H1 (cell line): Measurements from ENCODE around the gene CUL2. TPM values are rescaled to one million over a fixed set of nuclear protein-coding genes. Genes with fewer than 3 reads are reported as not detected.

ENCODE experiments used
- CTCF ChIA-PET: fragments of 300-600 bp; sonication (Branson Sonifier 250); formaldehyde crosslinking; loops from one replicate; lab custom pipeline; 2021; ENCODE audit not compliant: partially characterized antibody; lab: Charles Lee
- POLR2A ChIA-PET: fragments of 300-600 bp; sonication (Branson Sonifier 250); formaldehyde crosslinking; loops from one replicate; lab custom pipeline; 2021; ENCODE audit warnings: inconsistent platforms; ENCODE audit not compliant: partially characterized antibody; lab: Charles Lee
- DNase-seq, 2 experiments: peaks; one replicate each; pipeline versions ENCODE4 v3.0.0 to v3.0.0-alpha.2; 2010 to 2022; ENCODE audit warnings: low spot score in 2 of 2, low read depth in 1 of 2, mixed read lengths in 1 of 2
- FAIRE-seq: peaks from 2 replicates; lab custom pipeline; 2011; peaks lifted over from hg19 to GRCh38; lab: Jason Lieb, UNC
- H2AFZ ChIP-seq: 2 replicates; pipeline ENCODE4 v1.8.1; 2012; ENCODE audit warnings: low read length, inconsistent platforms
- H2AK5ac ChIP-seq: 2 replicates; pipeline ENCODE4 v1.6.1; 2013; ENCODE audit warnings: low read depth, low read length
- H2BK120ac ChIP-seq: replicated peaks from 2 replicates; pipeline ENCODE3; 2013; ENCODE audit warnings: low read depth, low read length, inconsistent platforms
- H2BK12ac ChIP-seq: 2 replicates; pipeline ENCODE4 v1.6.1; 2013; ENCODE audit warnings: low read depth, low read length
- H2BK15ac ChIP-seq: 2 replicates; pipeline ENCODE4 v1.6.1; 2013; ENCODE audit warnings: low read length
- H2BK20ac ChIP-seq: 2 replicates; pipeline ENCODE4 v1.6.1; 2013; ENCODE audit warnings: low read length
- H2BK5ac ChIP-seq: 2 replicates; pipeline ENCODE4 v1.6.1; 2013; ENCODE audit warnings: low read depth, low read length
- H3K14ac ChIP-seq: 2 replicates; pipeline ENCODE4 v1.6.1; 2013; ENCODE audit warnings: inconsistent platforms; ENCODE audit not compliant: insufficient read length
- H3K18ac ChIP-seq: 2 replicates; pipeline ENCODE4 v1.6.1; 2013; ENCODE audit warnings: low read length; ENCODE audit errors: extremely low read depth
- H3K23ac ChIP-seq: 2 replicates; pipeline ENCODE4 v1.6.1; 2013; ENCODE audit warnings: inconsistent platforms; ENCODE audit not compliant: insufficient read length
- H3K23me2 ChIP-seq: 2 replicates; pipeline ENCODE4 v1.6.1; 2013; ENCODE audit warnings: low read depth, low read length
- H3K27ac ChIP-seq: 2 replicates; pipeline ENCODE4 v1.6.1; 2011; ENCODE audit warnings: low read depth, low read length, inconsistent platforms
- H3K27me3 ChIP-seq, 4 experiments: replicated peaks in 1 of 4; 1 replicate in 1 of 4; 2 replicates in 3 of 4; pipeline versions ENCODE4 v1.6.1 to v1.8.1; 2011 to 2013; ENCODE audit warnings: low read length in 3 of 4, mild to moderate bottlenecking in 3 of 4, inconsistent platforms in 2 of 4, mixed read lengths in 2 of 4, moderate library complexity in 1 of 4; ENCODE audit not compliant: control insufficient read depth in 3 of 4, insufficient read depth in 3 of 4; ENCODE audit errors: extremely low read depth in 1 of 4
- H3K36me3 ChIP-seq, 4 experiments: 2 replicates each; pipeline versions ENCODE4 v1.6.1 to v1.8.1; 2011 to 2013; ENCODE audit warnings: mild to moderate bottlenecking in 4 of 4, low read length in 3 of 4, moderate library complexity in 2 of 4, control low read depth in 1 of 4, inconsistent platforms in 1 of 4; ENCODE audit not compliant: insufficient read depth in 4 of 4, control insufficient read depth in 2 of 4
- H3K4ac ChIP-seq: replicated peaks from 2 replicates; pipeline ENCODE3; 2013; ENCODE audit warnings: low read length, low read depth, mixed read lengths, inconsistent platforms; ENCODE audit not compliant: insufficient read length
- H3K4me1 ChIP-seq, 4 experiments: replicated peaks in 1 of 4; 1 replicate in 1 of 4; 2 replicates in 3 of 4; pipeline versions ENCODE4 v1.6.1 to v1.8.1; 2011 to 2013; ENCODE audit warnings: low read length in 3 of 4, inconsistent platforms in 2 of 4, mixed read lengths in 1 of 4; ENCODE audit not compliant: insufficient read depth in 4 of 4, control insufficient read depth in 3 of 4
- H3K4me2 ChIP-seq, 2 experiments: 2 replicates each; pipeline versions ENCODE4 v1.6.1 to v1.8.1; 2011 to 2013; ENCODE audit warnings: low read depth in 2 of 2, low read length in 2 of 2, control low read depth in 1 of 2, inconsistent platforms in 1 of 2, mild to moderate bottlenecking in 1 of 2; ENCODE audit not compliant: insufficient read depth in 1 of 2
- H3K4me3 ChIP-seq, 4 experiments: fragments of 200-600, 300-600 bp in 1 of 4; sonication (generic), shearing (Covaris generic), sonication (Bioruptor Twin) in 1 of 4; 2 replicates each; pipeline versions ENCODE4 v1.5.1 to v1.8.1; 2011 to 2016; ENCODE audit warnings: low read length in 4 of 4, low read depth in 3 of 4, control low read depth in 2 of 4, inconsistent platforms in 2 of 4, mild to moderate bottlenecking in 2 of 4, mixed read lengths in 1 of 4, moderate library complexity in 1 of 4; ENCODE audit not compliant: insufficient read depth in 2 of 4; ENCODE audit errors: extremely low read depth in 1 of 4
- H3K56ac ChIP-seq: replicated peaks from 2 replicates; pipeline ENCODE3; 2013; ENCODE audit warnings: low read depth, mild to moderate bottlenecking, mixed read lengths, low read length, inconsistent platforms; ENCODE audit not compliant: insufficient read length
- H3K79me1 ChIP-seq: 2 replicates; pipeline ENCODE4 v1.6.1; 2013; ENCODE audit warnings: low read depth, low read length, control low read depth
- H3K79me2 ChIP-seq, 2 experiments: 2 replicates each; pipeline versions ENCODE4 v1.6.1 to v1.8.1; 2012 to 2013; ENCODE audit warnings: low read length in 2 of 2, mild to moderate bottlenecking in 2 of 2, inconsistent platforms in 1 of 2; ENCODE audit not compliant: insufficient read depth in 2 of 2, control insufficient read depth in 1 of 2
- H3K9ac ChIP-seq, 4 experiments: replicated peaks in 1 of 4; 1 replicate in 1 of 4; 2 replicates in 3 of 4; pipeline versions ENCODE4 v1.6.1 to v1.8.1; 2011 to 2013; ENCODE audit warnings: low read depth in 3 of 4, low read length in 3 of 4, control low read depth in 2 of 4, mild to moderate bottlenecking in 2 of 4, moderate library complexity in 2 of 4, inconsistent platforms in 1 of 4; ENCODE audit errors: extremely low read depth in 1 of 4
- H3K9me3 ChIP-seq, 2 experiments: 2 replicates each; pipeline versions ENCODE4 v1.6.1 to v1.8.1; 2012 to 2013; ENCODE audit warnings: mild to moderate bottlenecking in 2 of 2, moderate library complexity in 2 of 2, control low read depth in 1 of 2, inconsistent platforms in 1 of 2, low read depth in 1 of 2, low read length in 1 of 2, mixed read lengths in 1 of 2; ENCODE audit not compliant: insufficient read depth in 2 of 2
- H4K20me1 ChIP-seq, 2 experiments: replicated peaks in 1 of 2; 2 replicates each; pipeline versions ENCODE3 to v1.8.1; 2011 to 2013; ENCODE audit warnings: inconsistent platforms in 2 of 2, low read length in 2 of 2, mild to moderate bottlenecking in 1 of 2; ENCODE audit not compliant: insufficient read depth in 2 of 2, control insufficient read depth in 1 of 2
- H4K5ac ChIP-seq: 2 replicates; pipeline ENCODE4 v1.6.1; 2013; ENCODE audit warnings: low read length, low read depth, mixed read lengths, inconsistent platforms; ENCODE audit not compliant: insufficient read length
- H4K8ac ChIP-seq: 2 replicates; pipeline ENCODE4 v1.8.0; 2013; ENCODE audit warnings: mild to moderate bottlenecking, moderate library complexity, low read length, inconsistent platforms; ENCODE audit not compliant: insufficient read depth; ENCODE audit errors: extremely low read depth
- H4K91ac ChIP-seq: replicated peaks from 2 replicates; pipeline ENCODE3; 2013; ENCODE audit warnings: low read length, mixed read lengths, inconsistent platforms; ENCODE audit not compliant: insufficient read length
- BACH1 ChIP-seq: IDR thresholded peaks from 2 replicates; pipeline ENCODE4 v1.6.1; 2012; ENCODE audit warnings: low read length, improper control_type of control experiment
- CTBP2 ChIP-seq: IDR thresholded peaks from 2 replicates; pipeline ENCODE4 v1.7.0; 2011; ENCODE audit warnings: borderline replicate concordance, mild to moderate bottlenecking, moderate library complexity, mixed read lengths, low read length; ENCODE audit not compliant: insufficient read depth, insufficient read length
- MAFK ChIP-seq: IDR thresholded peaks from 2 replicates; pipeline ENCODE4 v1.6.1; 2012; ENCODE audit warnings: low read depth, mild to moderate bottlenecking, improper control_type of control experiment, low read length
- NANOG ChIP-seq: IDR thresholded peaks from 2 replicates; pipeline ENCODE4 v1.6.1; 2011; ENCODE audit warnings: low read length, low read depth, mild to moderate bottlenecking, inconsistent platforms; ENCODE audit not compliant: insufficient read depth, poor library complexity, severe bottlenecking
- RAD21 ChIP-seq, 2 experiments: IDR thresholded peaks in 1 of 2; conservative IDR thresholded peaks in 1 of 2; 2 replicates each; pipeline ENCODE4 v1.6.1; 2011; ENCODE audit warnings: low read depth in 2 of 2, low read length in 2 of 2, improper control_type of control experiment in 1 of 2, inconsistent platforms in 1 of 2, mild to moderate bottlenecking in 1 of 2, moderate library complexity in 1 of 2
- SIRT6 ChIP-seq: IDR thresholded peaks from one replicate; pipeline ENCODE4 v1.7.1; 2012; ENCODE audit warnings: low read length, inconsistent platforms
- TBP ChIP-seq: IDR thresholded peaks from 2 replicates; pipeline ENCODE4 v1.6.1; 2011; ENCODE audit warnings: low read depth, low read length, improper control_type of control experiment
- TEAD4 ChIP-seq: IDR thresholded peaks from 2 replicates; pipeline ENCODE4 v1.6.1; 2012; ENCODE audit warnings: low read depth, low read length, inconsistent platforms, mixed read lengths
- USF2 ChIP-seq: IDR thresholded peaks from 2 replicates; pipeline ENCODE4 v1.6.1; 2011; ENCODE audit warnings: low read length, improper control_type of control experiment
- WGBS, 2 experiments: shearing (Covaris generic) in 1 of 2; methylation state at CpG; one replicate each; pipeline versions ENCODE4 v1.1.6 to v1.1.7; 2013 to 2015; ENCODE audit warnings: low lambda C conversion rate in 2 of 2, mixed read lengths in 2 of 2, inconsistent platforms in 1 of 2, low coverage in 1 of 2, missing lambda C conversion rate in 1 of 2; ENCODE audit not compliant: insufficient replicate concordance in 2 of 2, insufficient coverage in 1 of 2, insufficient read length in 1 of 2; ENCODE audit errors: extremely low coverage in 1 of 2, missing lambda C conversion rate in 1 of 2; 5-methylcytosine and 5-hydroxymethylcytosine counted together
- polyA plus RNA-seq, 7 experiments: library from polyadenylated mRNA; depleted of rRNA in 3 of 7; stranded (reverse) in 5 of 7; unstranded in 2 of 7; fragments of >200 nt in 5 of 7; fragments of 200-250 nt in 2 of 7; gene quantifications; 1 replicate in 5 of 7; 2 replicates in 1 of 7; 4 replicates in 1 of 7; pipeline versions ENCODE4 v1.2.1 to v1.2.3, GENCODE V29; 2011 to 2013; ENCODE audit warnings: missing spikeins in 2 of 7, mixed read lengths in 2 of 7
- total RNA-seq: library from RNA; stranded (reverse); fragmentation: NEBNext Ultra II Directional; extraction: Animal tissue kit (Norgen Biotek cat#: 25700); gene quantifications from 2 replicates; pipeline ENCODE4 v1.2.1, GENCODE V29; 2021

The CUL2 gene
- total and polyA plus RNA-seq, 2 of the 8 experiments (the other 6 are each of a cell fraction or from before 2014, with no cell fraction given), result 10.2 to 43.1 TPM

- Histone ChIP-seq H3K27ac (no peak overlapping the region), H3K79me1 (no peaks in the 10 kb centered on the region), H3K4me3 (no peak overlapping the region), H3K27me3 (no peaks in the 10 kb centered on the region; a peak in 1 of 7 replicates), H4K8ac (no peak overlapping the region), H3K56ac (no peak overlapping the region), H3K18ac (no peak overlapping the region), H2BK20ac (no peak overlapping the region), H3K36me3 (no peaks in the 10 kb centered on the region), H4K5ac (no peak overlapping the region), H4K20me1 (no peaks in the 10 kb centered on the region), H2BK12ac (no peak overlapping the region), H3K23ac (no peak overlapping the region), H3K9ac (no peak overlapping the region), H3K4me2 (no peak overlapping the region), H3K23me2 (peaks cover 3% of the 10 kb centered on the region; the same call in 1 of the 2 replicates), H3K4me1 (peaks cover 0 to 3% (median 1%) of the 10 kb centered on the region in 4 experiments; a peak in 3 of 7 replicates), H3K9me3 (no peaks in the 10 kb centered on the region; a peak in 1 of 4 replicates), H3K79me2 (peaks cover 0 to 28% of the 10 kb centered on the region in 2 experiments; a peak in 2 of 4 replicates), H3K14ac (no peak overlapping the region), H2BK15ac (no peak overlapping the region), H4K91ac (no peak overlapping the region), H2BK5ac (no peak overlapping the region), H3K4ac (no peak overlapping the region), H2AK5ac (no peak overlapping the region), H2AFZ (no peak overlapping the region), H2BK120ac (no peak overlapping the region)
- POLR2A ChIA-PET, result no interaction called here
- WGBS, 2 experiments, result 90% methylated on average over 4 of the region's 4 CpGs; no CpG with 5 or more reads in 1 of the 2 experiments
- TF ChIP-seq SIRT6 (no peak), CTBP2 (no peak), RAD21 (IDR thresholded peaks at IDR 0.05 in 1 of 2, conservative IDR thresholded peaks at IDR 0.05 in 1 of 2; ENCODE audit: low read depth in 2 of 2, low read length in 2 of 2) (no peak), BACH1 (no peak), USF2 (no peak), MAFK (no peak), TEAD4 (no peak), TBP (no peak), NANOG (no peak)
- DNase-seq (no peak), FAIRE-seq (no peak)
- CTCF ChIA-PET, result interaction anchor here (0.5 to 1.8 kb wide), 2 partner anchors 65 to 416 kb away, joined by 3 to 12 read pairs; no protein-coding TSS in a partner anchor
These were observed 40.5 kb upstream of the CUL2 start for GRCh38 chr10:35130663-35131062.
